ENCODE results near the gene POU3F3.

GRCh38 chr2:104866883-104867812 lies 13.2 kb downstream of the POU3F3 start:
- TF ChIP-seq CTCF (IDR thresholded peaks at IDR 0.05; ENCODE audit: low read depth, low read length, poor library complexity, severe bottlenecking) (no peak), EZH2phosphoT487 (IDR thresholded peaks at IDR 0.05; ENCODE audit: borderline replicate concordance, low read length) (no peak)
